H9 (cell line): ENCODE data around the gene ZC3HAV1L. TPM values are rescaled to one million over a fixed set of nuclear protein-coding genes. Genes with fewer than 3 reads are reported as not detected.
"Not testable (repeated sequence)": the region's sequence is repeated elsewhere in the genome, so short reads cannot be mapped to it uniquely, and the experiment has no call there.

Experiments used
- DNase-seq: peaks from one replicate; pipeline ENCODE4 v3.0.0-alpha.2; 2017
- H2AFZ ChIP-seq: one replicate; pipeline ENCODE4 v1.6.1; 2013; ENCODE audit warnings: mild to moderate bottlenecking, low read length, control low read depth, moderate library complexity
- H2AK5ac ChIP-seq: 2 replicates; pipeline ENCODE4 v1.6.1; 2013; ENCODE audit warnings: low read length, control low read depth, mixed read lengths; ENCODE audit not compliant: insufficient read length
- H2BK120ac ChIP-seq: one replicate; pipeline ENCODE4 v1.6.1; 2013; ENCODE audit warnings: low read depth, mild to moderate bottlenecking, low read length, control low read depth, inconsistent platforms; ENCODE audit not compliant: poor library complexity, severe bottlenecking
- H2BK12ac ChIP-seq: 2 replicates; pipeline ENCODE4 v1.6.1; 2013; ENCODE audit warnings: low read length, control low read depth, mixed read lengths, low read depth; ENCODE audit not compliant: insufficient read length
- H2BK15ac ChIP-seq: 2 replicates; pipeline ENCODE4 v1.6.1; 2013; ENCODE audit warnings: low read depth, low read length, control low read depth
- H2BK20ac ChIP-seq: one replicate; pipeline ENCODE4 v1.6.1; 2013; ENCODE audit warnings: low read depth, mild to moderate bottlenecking, low read length, control low read depth, inconsistent platforms; ENCODE audit not compliant: poor library complexity, severe bottlenecking
- H2BK5ac ChIP-seq: 2 replicates; pipeline ENCODE4 v1.6.1; 2013; ENCODE audit warnings: low read length, control low read depth, mixed read lengths; ENCODE audit not compliant: insufficient read length
- H3K14ac ChIP-seq: 2 replicates; pipeline ENCODE4 v1.6.1; 2013; ENCODE audit warnings: low read length, control low read depth; ENCODE audit not compliant: insufficient read depth
- H3K18ac ChIP-seq: 2 replicates; pipeline ENCODE4 v1.6.1; 2013; ENCODE audit warnings: low read depth, mild to moderate bottlenecking, mixed read lengths, low read length, control low read depth; ENCODE audit not compliant: insufficient read length
- H3K23ac ChIP-seq: 2 replicates; pipeline ENCODE4 v1.6.1; 2013; ENCODE audit warnings: low read length, control low read depth, mixed read lengths, low read depth; ENCODE audit not compliant: insufficient read length
- H3K23me2 ChIP-seq: 2 replicates; pipeline ENCODE4 v1.6.1; 2013; ENCODE audit warnings: low read depth, mild to moderate bottlenecking, mixed read lengths, low read length, control low read depth; ENCODE audit not compliant: insufficient read length, poor library complexity, severe bottlenecking
- H3K27ac ChIP-seq: 2 replicates; pipeline ENCODE4 v1.5.1; 2013; ENCODE audit warnings: low read length, control low read depth, mixed read lengths, low read depth; ENCODE audit not compliant: insufficient read length
- H3K27me3 ChIP-seq: 2 replicates; pipeline ENCODE4 v1.6.1; 2013; ENCODE audit warnings: low read length, control low read depth, inconsistent platforms; ENCODE audit not compliant: insufficient read depth
- H3K4ac ChIP-seq: 2 replicates; pipeline ENCODE4 v1.6.1; 2013; ENCODE audit warnings: low read depth, mild to moderate bottlenecking, control low read depth, inconsistent platforms, low read length, moderate library complexity
- H3K4me1 ChIP-seq: 2 replicates; pipeline ENCODE4 v1.6.1; 2013; ENCODE audit warnings: low read length, control low read depth, inconsistent platforms; ENCODE audit not compliant: insufficient read depth
- H3K4me2 ChIP-seq: 2 replicates; pipeline ENCODE4 v1.6.1; 2013; ENCODE audit warnings: low read length, control low read depth, mixed read lengths; ENCODE audit not compliant: insufficient read length, insufficient read depth
- H3K56ac ChIP-seq: 2 replicates; pipeline ENCODE4 v1.6.1; 2013; ENCODE audit warnings: low read depth, mild to moderate bottlenecking, mixed read lengths, low read length, control low read depth; ENCODE audit not compliant: insufficient read length
- H3K79me1 ChIP-seq: 2 replicates; pipeline ENCODE4 v1.6.1; 2013; ENCODE audit warnings: low read depth, mild to moderate bottlenecking, moderate library complexity, low read length, control low read depth, inconsistent platforms; ENCODE audit not compliant: insufficient read depth, poor library complexity, severe bottlenecking
- H3K79me2 ChIP-seq: 2 replicates; pipeline ENCODE4 v1.6.1; 2013; ENCODE audit warnings: low read length, control low read depth, inconsistent platforms; ENCODE audit not compliant: insufficient read depth
- H3K9ac ChIP-seq: 2 replicates; pipeline ENCODE4 v1.6.1; 2013; ENCODE audit warnings: low read length, control low read depth, mixed read lengths; ENCODE audit not compliant: insufficient read length; ENCODE audit errors: extremely low read depth
- H3K9me3 ChIP-seq: one replicate; pipeline ENCODE4 v1.6.1; 2013; ENCODE audit warnings: low read depth, low read length, inconsistent platforms; ENCODE audit not compliant: control insufficient read depth
- H3T11ph ChIP-seq: one replicate; pipeline ENCODE4 v1.6.1; 2013; ENCODE audit warnings: mild to moderate bottlenecking, low read length, control low read depth, inconsistent platforms
- H4K20me1 ChIP-seq: one replicate; pipeline ENCODE4 v1.6.1; 2013; ENCODE audit not compliant: control insufficient read depth, insufficient read length, insufficient read depth
- H4K5ac ChIP-seq: 2 replicates; pipeline ENCODE4 v1.6.1; 2013; ENCODE audit warnings: low read depth, mild to moderate bottlenecking, mixed read lengths, low read length, control low read depth; ENCODE audit not compliant: insufficient read length
- H4K8ac ChIP-seq: replicated peaks from 2 replicates; pipeline ENCODE4 v1.6.1; 2013; ENCODE audit warnings: low read length, control low read depth, mixed read lengths, low read depth; ENCODE audit not compliant: insufficient read length
- H4K91ac ChIP-seq: 2 replicates; pipeline ENCODE4 v1.6.1; 2013; ENCODE audit warnings: low read depth, mild to moderate bottlenecking, moderate library complexity, mixed read lengths, low read length, control low read depth; ENCODE audit not compliant: insufficient read length
- H3K27ac Mint-ChIP-seq, 3 experiments: 2 replicates in 2 of 3; 3 replicates in 1 of 3; pipeline ENCODE4 v1.8.0; 2020 to 2021; ENCODE audit warnings: mixed read lengths in 3 of 3, mild to moderate bottlenecking in 1 of 3, moderate library complexity in 1 of 3
- H3K27me3 Mint-ChIP-seq: 2 replicates; pipeline ENCODE4 v1.8.0; 2021; ENCODE audit warnings: low read depth, mild to moderate bottlenecking, moderate library complexity, mixed read lengths
- H3K36me3 Mint-ChIP-seq, 3 experiments: 2 replicates in 2 of 3; 3 replicates in 1 of 3; pipeline ENCODE4 v1.8.0; 2020 to 2021; ENCODE audit warnings: low read depth in 3 of 3, mixed read lengths in 3 of 3; ENCODE audit not compliant: insufficient read depth in 1 of 3
- H3K4me1 Mint-ChIP-seq, 2 experiments: 2 replicates each; pipeline ENCODE4 v1.8.0; 2020; ENCODE audit warnings: mixed read lengths in 2 of 2
- H3K4me3 Mint-ChIP-seq, 2 experiments: 2 replicates in 1 of 2; 3 replicates in 1 of 2; pipeline ENCODE4 v1.8.0; 2020 to 2021; ENCODE audit warnings: mild to moderate bottlenecking in 2 of 2, mixed read lengths in 2 of 2, moderate library complexity in 1 of 2
- H3K9me3 Mint-ChIP-seq, 2 experiments: 2 replicates in 1 of 2; 3 replicates in 1 of 2; pipeline ENCODE4 v1.8.0; 2020; ENCODE audit warnings: mild to moderate bottlenecking in 2 of 2, mixed read lengths in 2 of 2, moderate library complexity in 1 of 2
- WGBS: extraction: QIAGEN DNeasy Blood & Tissue Kit; methylation state at CpG from one replicate; pipeline ENCODE4 v1.1.7; 2013; ENCODE audit warnings: missing lambda C conversion rate, low lambda C conversion rate, mixed read lengths; ENCODE audit not compliant: insufficient read length; ENCODE audit errors: extremely low coverage; 5-methylcytosine and 5-hydroxymethylcytosine counted together
- total RNA-seq: library from RNA; stranded (reverse); gene quantifications from 2 replicates; pipeline ENCODE4 v1.2.1, GENCODE V29; 2021
- TF ChIP-seq, protein P1 (sequence below): fragments of 200-600 bp; sonication (generic); conservative IDR thresholded peaks from 3 replicates; pipeline ENCODE4 v1.8.0; 2021; ENCODE audit warnings: antibody characterized with exemption, mild to moderate bottlenecking

Gene ZC3HAV1L
- total RNA-seq, 1 experiment from 2014 or later, result not detected

DNA sequence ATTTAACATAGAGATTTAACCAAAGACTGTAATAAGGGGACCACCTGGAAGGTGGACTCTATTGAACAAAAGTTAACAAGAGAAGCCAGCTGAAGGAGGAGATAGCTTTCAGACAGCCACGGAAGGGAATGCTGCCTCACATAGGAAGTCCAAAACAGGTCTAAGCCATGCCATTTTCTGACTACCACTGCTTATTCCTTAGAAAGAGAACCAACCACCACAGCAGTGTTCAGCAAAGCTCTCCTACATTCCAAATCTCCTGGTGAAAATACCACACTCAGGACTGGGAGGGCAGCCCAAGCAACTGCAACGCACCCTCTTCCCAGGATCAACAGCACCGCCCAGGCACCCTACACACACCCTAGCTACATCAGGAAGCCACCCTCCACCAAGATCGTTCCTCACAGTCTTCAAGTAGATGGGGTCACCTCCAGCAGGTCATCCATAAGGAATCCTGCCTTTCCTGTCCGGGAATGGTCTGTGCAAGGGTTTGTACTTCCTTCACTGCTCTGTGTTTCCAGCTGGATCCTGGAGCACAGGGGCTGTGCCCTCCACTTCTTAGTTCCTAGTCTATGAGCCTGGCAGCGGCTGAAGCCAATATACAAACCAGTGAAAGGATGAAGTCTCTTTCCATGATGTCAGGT lies 57.2 kb downstream of the ZC3HAV1L start:
- Histone ChIP-seq H3K79me1 (no peaks in the 10 kb centered on the region), H3K56ac (no peak overlapping the region), H3K9me3 (no peaks in the 10 kb centered on the region), H3K23me2 (peaks cover 13% of the 10 kb centered on the region), H4K20me1 (no peaks in the 10 kb centered on the region), H2BK15ac (no peak overlapping the region), H4K8ac (no peak overlapping the region), H2AK5ac (no peak overlapping the region), H2BK120ac (no peak overlapping the region), H3K18ac (no peak overlapping the region), H4K91ac (no peak overlapping the region), H3T11ph (no peak overlapping the region), H3K79me2 (peaks cover 3% of the 10 kb centered on the region; the same call in 1 of the 2 replicates), H3K27ac (no peak overlapping the region), H3K23ac (no peak overlapping the region), H3K14ac (no peak overlapping the region), H3K27me3 (no peaks in the 10 kb centered on the region; the same call in 1 of the 2 replicates), H3K4ac (no peak overlapping the region), H2BK5ac (no peak overlapping the region), H2AFZ (no peak overlapping the region), H2BK20ac (no peak overlapping the region), H3K4me1 (peaks cover 9% of the 10 kb centered on the region; the same call in 1 of the 2 replicates), H4K5ac (no peak overlapping the region), H3K9ac (no peak overlapping the region), H3K4me2 (no peak overlapping the region), H2BK12ac (no peak overlapping the region)
- Mint-ChIP-seq H3K27me3 (peaks cover 7% of the 10 kb centered on the region), H3K4me1 (peaks cover 61 to 64% of the 10 kb centered on the region in 2 experiments), H3K9me3 (no peaks in the 10 kb centered on the region), H3K4me3 (peak overlapping the region in 1 of 2 experiments; percentile 94; a peak in 3 of 5 replicates), H3K27ac (peak overlapping the region in 1 of 3 experiments; percentile 45; a peak in 2 of 7 replicates), H3K36me3 (peaks cover 2 to 7% (median 2%) of the 10 kb centered on the region in 3 experiments; a peak in 4 of 7 replicates)
- TF ChIP-seq, protein P1, sequence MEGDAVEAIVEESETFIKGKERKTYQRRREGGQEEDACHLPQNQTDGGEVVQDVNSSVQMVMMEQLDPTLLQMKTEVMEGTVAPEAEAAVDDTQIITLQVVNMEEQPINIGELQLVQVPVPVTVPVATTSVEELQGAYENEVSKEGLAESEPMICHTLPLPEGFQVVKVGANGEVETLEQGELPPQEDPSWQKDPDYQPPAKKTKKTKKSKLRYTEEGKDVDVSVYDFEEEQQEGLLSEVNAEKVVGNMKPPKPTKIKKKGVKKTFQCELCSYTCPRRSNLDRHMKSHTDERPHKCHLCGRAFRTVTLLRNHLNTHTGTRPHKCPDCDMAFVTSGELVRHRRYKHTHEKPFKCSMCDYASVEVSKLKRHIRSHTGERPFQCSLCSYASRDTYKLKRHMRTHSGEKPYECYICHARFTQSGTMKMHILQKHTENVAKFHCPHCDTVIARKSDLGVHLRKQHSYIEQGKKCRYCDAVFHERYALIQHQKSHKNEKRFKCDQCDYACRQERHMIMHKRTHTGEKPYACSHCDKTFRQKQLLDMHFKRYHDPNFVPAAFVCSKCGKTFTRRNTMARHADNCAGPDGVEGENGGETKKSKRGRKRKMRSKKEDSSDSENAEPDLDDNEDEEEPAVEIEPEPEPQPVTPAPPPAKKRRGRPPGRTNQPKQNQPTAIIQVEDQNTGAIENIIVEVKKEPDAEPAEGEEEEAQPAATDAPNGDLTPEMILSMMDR, result no peak
- WGBS, result no CpG with 5 or more reads among the region's 6 CpGs
- no peak for DNase-seq

DNA sequence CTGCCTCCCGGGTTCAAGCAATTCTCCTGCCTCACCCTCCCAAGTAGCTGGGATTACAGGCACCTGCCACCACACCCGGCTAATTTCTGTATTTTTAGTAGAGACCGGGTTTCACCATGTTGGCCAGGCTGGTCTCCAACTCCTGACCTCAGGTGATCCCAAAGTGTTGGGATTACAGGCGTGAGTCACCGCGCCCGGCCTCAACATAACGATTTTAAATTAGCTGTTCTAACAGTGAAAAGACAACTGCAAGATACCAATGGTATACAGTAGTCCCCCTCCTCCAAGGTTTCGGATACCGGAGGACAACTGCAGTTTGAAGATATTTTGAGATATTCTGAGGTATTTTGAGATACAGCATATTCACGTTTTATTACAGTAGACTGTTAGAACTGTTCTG lies 59.7 kb downstream of the ZC3HAV1L start:
- not testable (repeated sequence) for H3K9ac ChIP-seq, H3K9me3 Mint-ChIP-seq, H3K14ac ChIP-seq, H3K79me2 ChIP-seq, H3K4me1 ChIP-seq, H4K8ac ChIP-seq, H3K18ac ChIP-seq, H2BK15ac ChIP-seq, H2BK20ac ChIP-seq, H3K27me3 Mint-ChIP-seq, H2BK120ac ChIP-seq, H2AFZ ChIP-seq, H3K27me3 ChIP-seq, H2BK5ac ChIP-seq, H3K23me2 ChIP-seq, DNase-seq, H4K91ac ChIP-seq, H4K20me1 ChIP-seq, H2AK5ac ChIP-seq, H3K79me1 ChIP-seq, H3T11ph ChIP-seq, H2BK12ac ChIP-seq, H3K4ac ChIP-seq, H3K27ac ChIP-seq, H3K4me3 Mint-ChIP-seq, H3K56ac ChIP-seq, H3K4me2 ChIP-seq, H3K23ac ChIP-seq, H4K5ac ChIP-seq, H3K9me3 ChIP-seq
- Mint-ChIP-seq H3K4me1 (peaks cover 75 to 84% of the 10 kb centered on the region in 2 experiments), H3K27ac (peak overlapping the region in 1 of 3 experiments; percentile 21; a peak in 1 of 7 replicates), H3K36me3 (peaks cover 2 to 11% (median 2%) of the 10 kb centered on the region in 3 experiments; a peak in 5 of 7 replicates)
- no CpG with 5 or more reads among the region's 11 CpGs for WGBS
